Stimulated activated CD4-positive, alpha-beta T cell treated with anti-CD3 and anti-CD28 coated beads, Interleukin-2, amount 100 ng/mL, for 48 hours (primary cell): ENCODE results near the gene XDH.

Experiments used
- DNase-seq, 2 donors: peaks; one replicate each; pipeline ENCODE4 v3.0.0-alpha.2; 2020

Gene XDH

DNA sequence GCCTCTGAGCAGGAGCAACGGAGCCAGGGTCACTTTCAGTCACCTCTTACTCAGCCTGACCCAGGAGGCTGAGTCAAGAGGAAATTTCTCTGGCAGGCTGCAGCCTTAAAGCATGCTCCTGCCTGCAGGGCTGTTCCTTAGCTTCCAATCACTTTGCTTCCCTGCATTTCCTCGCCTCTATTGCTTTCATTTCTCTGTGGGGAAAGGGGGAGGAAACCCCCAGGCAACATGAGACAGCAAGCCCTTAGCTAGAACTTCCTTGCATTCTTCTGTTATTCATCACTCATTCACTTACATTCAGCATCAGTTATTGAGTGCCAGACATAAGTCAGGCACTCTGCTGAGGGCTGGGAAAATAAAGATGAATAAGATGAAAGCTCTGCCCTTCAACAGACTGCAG lies 13.0 kb downstream of the XDH start:
- no peak for DNase-seq

DNA sequence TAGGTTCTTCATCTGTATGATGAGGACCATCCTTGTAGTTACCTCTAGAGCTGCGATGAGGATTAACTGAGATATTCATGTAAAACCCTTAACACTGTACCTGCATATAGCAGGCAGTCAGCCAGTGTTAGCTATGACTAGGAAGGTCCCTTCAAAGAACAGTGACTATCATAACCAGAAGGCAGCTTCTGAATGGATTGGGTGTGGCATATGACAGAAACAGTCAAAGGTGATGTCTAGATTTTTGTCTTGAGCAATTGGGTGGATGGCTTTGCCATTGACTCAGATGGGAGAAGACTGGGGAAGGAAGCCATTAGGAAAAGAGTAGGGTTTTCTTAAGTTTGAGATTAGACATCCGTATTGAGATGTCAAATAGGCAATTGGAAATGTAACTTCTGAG lies 15.7 kb downstream of the XDH start:
- no peak for DNase-seq

DNA sequence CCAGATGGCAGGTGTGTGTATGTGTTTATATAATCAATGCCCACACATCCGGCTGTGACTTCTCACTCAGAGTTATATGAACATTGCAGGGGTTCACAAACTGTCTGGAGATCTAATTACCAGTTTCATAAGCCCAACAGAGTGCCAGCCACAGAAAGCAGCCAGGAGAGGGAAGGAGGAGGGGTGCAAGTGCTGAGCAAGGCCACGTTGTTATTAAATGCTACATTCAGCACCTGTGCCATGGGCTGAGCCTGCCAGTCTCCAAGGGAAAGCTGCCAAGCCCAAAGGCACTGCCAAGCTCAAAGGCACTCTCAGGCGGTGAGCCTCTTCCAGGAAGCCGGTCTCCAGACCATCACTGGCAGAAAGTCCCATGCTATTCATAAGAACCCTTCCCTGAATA lies 17.4 kb downstream of the XDH start:
- DNase-seq, result no peak

DNA sequence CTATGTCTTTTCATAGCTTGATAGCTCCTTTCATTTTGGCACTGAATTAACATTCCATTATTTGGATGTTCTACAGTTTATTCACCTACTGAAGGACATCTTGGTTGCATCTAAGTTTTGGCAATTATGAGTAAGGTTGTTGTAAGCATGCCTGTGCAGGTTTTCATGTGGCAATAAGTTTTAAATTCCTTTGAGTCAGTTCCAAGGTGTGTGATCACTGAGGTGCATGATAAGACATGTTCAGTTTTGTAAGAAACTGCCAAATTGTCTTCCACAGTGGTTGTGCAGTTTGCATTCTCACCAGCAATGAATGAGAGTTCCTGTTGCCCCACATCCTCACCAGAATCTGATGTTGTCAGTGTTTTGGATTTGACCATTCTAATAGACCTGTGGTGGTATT lies 24.2 kb downstream of the XDH start:
- no peak for DNase-seq

DNA sequence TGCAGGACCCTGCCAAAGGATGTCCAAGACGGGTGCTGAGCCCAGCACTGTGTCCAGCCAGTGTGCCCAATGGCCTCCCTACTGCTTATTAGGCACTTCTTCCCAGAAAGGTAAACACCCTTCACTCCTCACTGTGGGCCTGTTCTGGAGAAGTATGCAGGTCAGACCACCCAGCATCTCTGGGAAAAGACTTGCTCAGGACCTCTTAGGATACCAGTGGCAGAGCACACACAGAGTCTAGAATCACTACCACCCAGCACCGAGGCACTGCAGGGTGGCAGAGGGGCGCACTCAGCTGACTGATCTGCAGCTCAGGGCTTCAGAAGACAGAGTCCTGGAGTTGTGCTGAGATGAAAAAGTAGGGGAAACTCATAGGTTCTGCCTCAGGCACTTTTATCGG lies 25.8 kb downstream of the XDH start:
- no peak for DNase-seq

DNA sequence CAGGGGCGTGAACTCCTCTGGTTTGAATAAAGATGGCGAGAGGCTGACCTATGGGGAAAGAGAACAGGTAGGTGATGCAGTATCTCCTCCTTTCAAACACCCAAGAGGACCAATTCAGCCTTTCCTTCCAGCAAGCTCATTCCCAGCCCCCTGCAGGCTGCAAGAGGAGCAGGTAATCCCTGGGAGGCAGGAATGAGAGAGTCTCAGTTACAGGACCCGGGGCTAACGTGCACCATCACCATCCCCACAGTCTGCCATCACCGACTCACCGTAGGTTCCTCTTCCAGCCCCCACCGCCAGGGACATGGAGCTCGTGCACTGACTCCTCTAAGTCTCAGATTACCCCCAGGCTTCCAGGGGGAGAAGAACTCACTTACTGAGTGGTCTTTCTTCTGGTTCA lies 26.7 kb downstream of the XDH start:
- no peak for DNase-seq

DNA sequence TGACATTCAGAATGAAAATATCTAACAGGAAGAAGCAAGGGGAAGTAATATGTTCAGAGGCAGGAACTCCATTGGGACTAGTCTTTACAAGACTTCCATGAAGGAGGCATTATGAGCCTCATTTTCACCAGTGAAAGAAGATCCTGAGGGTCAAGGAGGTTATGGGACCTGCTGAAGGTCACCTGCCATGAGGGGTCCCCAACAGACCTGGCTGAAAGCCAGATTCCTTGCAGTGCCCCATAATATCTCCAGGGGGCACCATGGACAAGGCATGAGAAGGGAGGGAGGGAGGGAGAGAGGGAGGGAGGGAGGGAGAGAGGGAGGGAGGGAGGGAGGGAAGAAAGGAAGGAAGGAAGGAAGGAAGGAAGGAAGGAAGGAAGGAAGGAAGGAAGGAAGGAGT lies 27.9 kb downstream of the XDH start:
- DNase-seq, result no peak

DNA sequence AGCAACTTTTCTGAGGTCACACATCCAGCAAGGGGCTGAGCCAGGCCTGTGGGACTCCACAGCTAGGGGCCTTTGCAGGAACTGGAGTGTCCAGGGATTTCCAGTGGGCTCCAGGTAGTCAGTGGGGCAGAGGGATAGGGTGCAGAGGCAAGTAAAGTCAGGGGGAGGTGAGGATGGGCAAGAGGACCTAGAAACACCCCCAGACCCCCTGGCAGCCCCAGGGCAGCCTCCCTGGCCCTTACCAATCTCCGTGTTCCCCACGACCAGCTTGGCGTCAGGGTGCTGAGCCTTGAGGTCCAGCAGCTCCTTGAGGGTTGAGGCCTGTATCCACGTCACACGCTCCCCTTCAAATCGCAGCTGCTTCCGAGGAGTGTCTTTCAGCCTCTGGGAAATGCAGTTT lies 28.4 kb downstream of the XDH start:
- no peak for DNase-seq

DNA sequence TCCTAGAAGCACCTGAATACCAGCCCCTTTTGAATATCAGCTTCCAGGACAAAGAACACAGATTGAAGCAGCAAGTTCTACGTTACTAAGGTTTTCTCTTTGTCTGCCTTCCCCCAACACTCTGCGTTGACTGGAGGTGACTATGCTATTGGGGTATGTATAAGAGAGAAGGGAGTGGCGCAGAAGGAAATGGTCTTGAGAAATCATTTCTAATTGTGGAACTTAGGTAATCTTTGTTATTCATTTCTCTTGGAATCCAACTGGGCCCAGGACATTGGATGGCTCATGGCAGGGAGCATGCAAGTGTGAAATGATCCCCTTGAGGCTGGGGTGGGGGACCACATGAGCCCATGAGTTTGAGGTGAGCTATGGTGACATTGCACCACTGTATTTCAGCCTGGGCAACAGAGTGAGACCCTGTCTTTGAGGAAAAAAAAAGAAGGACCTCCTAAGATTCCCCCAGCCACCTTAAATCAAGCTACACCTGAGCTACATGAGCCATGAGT lies 29.7 kb downstream of the XDH start:
- no peak for DNase-seq

DNA sequence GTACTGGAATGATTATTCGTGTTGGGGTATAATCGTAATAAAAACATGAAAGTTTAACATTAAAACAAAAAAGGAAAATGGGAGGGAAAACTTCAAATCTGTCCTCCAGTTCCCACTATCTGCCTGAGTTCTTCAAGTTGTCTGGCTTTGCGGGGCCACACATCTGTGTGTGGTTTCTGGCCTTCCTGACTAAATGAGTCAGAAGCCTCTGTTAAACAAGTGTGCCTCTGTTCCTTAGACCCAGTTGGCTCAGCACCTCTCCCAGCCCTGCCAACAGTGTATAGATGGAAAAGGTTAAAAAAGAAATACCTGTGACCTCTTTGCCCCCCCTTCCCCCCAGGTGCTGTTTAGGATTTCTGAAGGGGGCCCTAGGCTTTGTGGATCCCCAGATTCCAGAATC lies 30.2 kb downstream of the XDH start:
- DNase-seq, result no peak

DNA sequence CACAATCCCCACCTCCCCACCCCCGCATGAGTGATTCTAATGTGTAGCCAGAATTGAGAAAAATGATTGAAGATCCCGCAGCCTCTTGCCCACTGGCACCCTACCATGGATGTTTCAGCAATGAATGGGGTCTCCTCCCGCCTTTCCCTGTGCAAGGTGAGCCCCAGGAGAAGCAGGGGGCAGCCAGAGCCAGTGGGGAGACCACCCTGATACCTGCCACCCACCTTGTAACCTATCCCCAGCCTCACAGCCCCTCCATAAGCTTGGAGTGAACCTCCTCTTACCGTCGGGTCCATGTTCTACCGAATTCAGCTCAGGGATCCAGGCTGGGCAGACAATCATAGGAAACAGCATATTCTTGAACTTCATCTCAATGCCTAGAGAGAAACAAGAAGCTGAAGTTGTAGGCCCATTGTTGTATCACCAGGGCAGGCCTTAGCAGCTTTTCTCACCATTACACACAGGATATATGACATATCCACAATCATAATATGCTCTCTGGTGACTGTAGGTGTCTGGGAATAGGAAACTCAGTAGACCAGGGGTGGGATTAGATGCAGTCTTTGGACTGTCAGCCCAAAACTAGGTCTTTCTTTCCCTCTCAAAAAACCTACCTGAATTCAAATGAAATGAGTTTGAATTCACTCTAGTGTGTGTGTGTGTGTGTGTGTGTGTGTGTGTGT lies 30.9 kb downstream of the XDH start:
- DNase-seq, result no peak

DNA sequence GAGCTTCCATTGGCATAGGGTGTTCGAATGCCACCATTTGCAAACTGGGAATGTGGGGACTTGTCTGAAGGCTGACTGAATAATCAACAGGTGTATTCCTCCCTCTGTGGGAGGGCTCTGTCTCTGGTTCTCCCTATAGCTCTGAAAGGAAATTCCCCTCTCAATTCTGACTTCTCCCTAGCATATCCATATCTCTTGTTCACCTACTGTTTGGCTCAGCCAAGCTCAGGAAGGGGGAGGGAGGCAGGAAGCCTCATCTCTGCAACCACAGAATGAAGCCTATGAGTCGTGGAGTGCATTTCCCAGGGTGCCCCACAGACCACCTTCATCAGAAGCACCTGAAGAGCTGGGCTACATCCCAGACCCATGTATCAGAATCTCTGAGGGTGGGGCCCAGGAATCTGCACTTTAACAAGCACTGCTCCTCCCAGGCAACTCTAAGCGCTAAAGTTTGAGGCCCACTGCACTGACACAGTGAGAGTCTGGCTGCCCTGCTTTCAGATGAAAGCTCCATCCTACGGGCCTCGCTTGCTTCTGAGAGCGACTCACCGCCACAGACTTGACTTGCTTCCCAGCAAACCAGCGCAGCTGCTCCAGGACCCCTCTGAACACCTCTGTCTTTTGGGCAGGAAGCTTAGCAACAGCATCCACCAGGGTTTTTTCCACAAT lies 32.0 kb downstream of the XDH start:
- no peak for DNase-seq

DNA sequence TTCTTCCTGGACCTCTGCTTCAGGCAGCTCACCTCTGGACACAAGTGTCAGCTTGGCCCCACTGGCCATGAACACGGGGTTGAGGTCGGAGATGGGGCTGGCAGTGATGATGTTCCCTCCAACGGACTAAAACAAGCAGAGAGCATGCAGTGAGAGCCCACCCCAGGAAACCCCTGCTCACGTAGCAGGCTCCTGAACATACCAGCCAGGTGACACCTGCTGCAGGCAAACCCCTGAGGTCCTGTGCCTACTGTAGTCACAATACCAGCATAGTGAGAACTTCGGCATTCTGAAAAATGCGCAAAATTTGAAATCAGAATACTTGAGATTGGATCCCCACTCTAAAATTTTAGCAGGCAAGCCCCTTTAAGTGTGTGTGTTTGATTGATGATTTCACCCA lies 32.9 kb downstream of the XDH start:
- no peak for DNase-seq

DNA sequence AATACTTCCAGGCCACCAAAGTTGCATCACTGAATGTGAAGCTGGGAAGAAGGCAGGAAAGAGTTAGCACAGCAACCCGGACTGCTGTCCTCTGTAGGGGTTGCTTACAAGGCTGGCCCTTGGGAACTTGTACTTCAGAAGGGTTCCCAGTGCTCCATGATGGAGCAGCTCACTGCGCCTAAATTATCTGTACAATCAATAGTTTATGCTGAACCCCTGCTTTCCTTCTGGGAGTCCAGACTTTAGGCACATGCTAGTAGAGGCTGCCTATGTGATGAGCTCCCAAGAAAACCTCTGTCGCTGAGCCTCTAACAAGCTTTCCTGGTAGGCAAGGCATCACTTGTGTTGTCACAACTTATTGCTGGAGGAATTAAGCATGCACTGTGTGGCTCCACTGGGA lies 34.3 kb downstream of the XDH start:
- DNase-seq, result no peak

DNA sequence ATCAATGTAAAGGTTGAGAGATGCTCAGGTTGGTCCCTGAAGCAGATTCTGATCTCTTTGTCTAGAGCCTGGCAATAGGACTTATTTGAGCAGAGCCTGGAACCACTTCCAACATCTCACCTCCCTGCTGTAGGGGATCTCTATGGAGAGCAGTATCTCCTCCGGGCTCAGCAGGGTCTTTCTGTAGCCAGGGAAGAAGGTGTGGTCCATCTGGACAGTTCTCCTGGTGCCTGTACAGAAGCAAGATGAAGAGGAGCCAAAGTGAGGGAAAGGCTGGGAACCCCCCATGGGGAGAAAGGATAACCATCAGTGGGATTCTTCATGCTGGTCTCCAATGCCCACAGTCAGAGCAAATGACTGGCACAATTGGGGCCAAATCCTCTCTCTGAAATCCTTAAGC lies 34.8 kb downstream of the XDH start:
- DNase-seq, result no peak

DNA sequence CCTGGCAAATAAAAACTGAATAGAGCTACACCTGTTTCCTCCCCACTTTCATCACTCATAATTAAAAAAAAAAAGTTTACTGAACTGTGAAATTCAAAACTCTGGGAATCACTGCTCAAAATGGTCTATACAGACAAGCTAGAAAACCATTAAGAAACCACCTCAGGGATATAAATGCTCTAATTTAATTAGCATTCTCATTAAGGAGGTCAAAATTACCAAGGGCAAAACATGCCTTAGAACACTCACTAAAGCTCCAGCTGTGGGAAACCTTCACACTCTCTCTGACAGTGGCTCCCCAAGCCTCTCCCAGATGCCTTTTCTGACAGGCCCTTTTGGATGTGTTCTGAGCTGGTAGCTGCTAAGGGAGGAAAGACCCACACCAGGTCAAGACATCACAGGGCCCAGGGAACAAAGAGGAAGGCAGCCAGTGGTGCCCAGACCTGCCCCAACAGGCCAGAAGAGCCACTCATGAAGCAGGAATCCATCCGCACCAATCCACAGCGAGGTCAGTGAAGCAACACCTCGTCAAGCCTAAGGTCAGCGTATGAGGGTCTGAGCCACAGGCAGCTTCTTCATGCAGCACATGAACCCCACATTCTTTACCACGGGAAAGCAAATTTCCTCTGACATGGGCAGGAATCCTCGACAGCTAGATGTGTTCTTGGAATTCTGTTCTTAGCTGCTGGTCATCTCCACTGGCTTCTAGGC lies 35.6 kb downstream of the XDH start:
- DNase-seq, result no peak

DNA sequence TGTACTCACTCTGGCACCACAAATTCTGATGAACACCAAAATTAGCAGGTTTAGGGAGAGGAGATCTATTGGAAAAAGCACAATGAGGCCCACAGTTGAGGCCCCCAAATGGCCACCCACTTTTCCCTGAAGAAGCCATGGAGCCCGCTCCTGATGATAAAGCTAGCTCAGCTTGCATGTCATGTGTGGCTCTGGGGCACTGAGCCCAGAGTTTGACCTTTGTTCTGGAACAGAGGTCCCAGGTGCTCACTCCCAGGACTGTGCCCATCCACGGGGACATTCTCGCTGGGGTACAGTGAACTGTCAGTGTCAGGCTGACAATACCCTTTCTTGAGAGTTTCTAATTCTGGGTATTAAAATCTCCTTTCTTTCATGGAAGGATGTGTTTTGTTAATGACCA lies 36.2 kb downstream of the XDH start:
- no peak for DNase-seq

DNA sequence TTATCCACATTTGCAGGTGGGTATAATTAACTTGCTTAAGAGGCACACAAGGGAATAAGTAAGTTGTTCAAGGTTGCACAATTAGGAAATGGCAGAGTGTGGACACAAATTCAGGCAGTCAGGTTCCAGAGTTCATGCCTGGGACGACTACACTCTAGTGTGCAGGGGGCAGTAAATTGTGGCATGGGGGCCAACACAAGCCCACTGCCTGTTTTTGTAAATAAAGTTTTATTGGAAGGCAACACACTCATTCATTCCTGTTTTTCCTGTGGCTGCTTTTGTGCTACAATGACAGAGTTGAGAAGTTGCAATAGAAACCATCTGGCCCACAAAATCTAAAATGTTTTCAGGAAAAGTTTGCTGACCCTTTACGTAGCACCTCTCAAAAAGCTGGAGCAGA lies 41.4 kb downstream of the XDH start:
- no peak for DNase-seq

DNA sequence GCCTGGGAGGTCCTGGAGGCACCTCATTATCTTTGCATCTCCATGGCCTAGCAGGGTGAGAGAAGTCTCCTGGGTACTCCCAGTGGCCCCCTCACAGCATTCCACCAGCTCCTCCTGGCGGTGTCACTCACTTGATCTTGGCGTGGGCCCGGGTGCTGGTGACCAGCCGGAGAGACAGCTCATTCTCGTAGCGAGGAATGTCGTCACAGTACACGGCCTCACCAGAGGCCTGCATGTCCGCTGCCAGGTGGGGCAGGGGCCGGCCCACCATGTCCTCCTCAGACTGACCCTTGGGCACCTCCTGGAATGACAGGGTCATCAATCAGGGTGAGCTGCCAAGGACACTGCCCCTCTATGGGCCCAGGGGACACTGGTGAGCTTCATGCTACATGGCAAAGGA lies 42.4 kb downstream of the XDH start:
- no peak for DNase-seq

DNA sequence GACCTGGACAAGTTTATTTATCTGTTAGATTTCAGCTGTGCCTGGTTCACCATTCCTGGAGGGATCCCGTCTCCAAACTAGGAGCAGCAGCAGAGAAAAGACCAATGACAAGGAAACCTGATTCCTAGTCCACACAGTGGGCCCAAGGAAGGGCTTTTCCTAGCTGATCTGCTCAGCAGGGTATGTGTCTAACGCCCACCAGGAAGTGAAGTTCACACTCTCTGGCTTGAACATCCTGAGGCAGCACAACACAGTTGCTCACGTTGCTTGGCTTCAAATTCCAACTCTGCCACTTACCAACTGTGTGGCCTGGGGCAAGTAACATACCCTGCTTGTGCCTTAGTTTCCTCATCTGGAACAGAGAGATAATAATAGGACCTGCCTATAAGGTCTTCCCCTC lies 42.9 kb downstream of the XDH start:
- no peak for DNase-seq

DNA sequence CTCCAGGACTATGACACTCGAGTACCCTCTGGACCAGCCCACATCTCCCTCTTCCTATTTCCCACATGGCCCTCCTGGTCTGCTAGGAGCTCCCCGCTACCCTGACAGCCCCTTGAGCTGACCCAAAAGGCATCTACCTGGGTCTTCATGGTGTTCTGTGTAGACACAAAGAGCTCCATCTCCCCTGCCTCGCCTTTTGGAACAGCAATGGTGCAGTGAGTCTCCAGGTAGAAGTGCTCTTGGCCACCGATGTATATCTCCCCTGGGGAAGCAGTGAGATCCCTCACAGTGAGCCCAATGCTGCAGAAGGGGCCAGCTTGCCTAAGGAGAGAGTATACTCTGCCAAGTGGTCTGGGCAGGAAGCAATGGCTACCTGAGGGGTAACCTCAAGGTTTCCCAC lies 47.8 kb downstream of the XDH start:
- no peak for DNase-seq

DNA sequence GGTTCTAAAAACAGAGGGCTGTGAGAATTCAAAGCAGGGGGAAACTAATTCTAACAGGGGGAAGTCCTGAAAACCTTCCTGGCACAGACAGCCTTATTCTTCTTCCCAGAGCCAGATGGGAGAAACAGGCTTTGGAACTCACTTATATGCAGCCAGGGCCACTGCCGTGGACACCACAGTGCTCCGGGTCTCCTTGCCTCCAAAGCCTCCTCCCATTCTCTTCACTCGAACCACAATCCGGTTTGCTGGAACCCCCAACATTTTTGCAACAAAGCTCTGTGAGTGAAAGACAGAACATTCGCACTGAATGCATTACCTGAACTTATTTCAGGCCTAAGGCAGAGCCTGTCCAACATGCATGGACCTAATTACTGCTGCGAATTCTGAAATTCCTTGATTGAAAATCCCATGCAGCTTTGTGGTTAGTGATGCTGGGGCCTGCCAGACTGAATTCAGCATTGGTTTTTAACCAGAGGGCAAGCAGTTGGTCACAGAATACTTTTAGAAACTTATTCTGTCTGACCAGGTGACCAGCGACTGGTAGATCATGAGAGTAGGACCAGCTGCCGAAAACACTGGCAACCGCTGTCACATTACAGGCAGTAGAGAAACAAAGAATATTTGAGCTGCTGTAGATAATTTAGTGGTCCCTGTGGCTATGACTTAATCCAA lies 48.6 kb downstream of the XDH start:
- DNase-seq, result no peak

DNA sequence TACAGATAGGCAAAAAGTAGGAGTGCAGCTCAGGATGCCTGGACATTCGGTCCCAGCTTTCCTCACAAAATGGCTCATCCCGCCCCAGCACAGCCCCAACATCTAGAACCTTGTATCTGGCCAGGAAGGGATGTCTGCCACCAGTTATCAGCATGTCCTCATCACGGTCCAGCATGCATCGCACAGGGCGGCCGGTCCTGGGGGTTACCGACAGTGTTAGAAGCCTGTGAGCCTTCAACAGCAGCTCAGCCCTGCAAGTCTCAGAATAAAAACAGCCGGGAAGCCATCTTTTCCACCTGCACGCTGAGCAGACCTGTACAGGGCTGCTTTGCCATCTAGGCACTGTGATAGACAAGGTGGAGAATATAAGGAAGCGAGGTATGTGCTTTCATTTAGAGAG lies 49.2 kb downstream of the XDH start:
- DNase-seq, result no peak
